Measurements from ENCODE around the gene PRKG1. TPM values are rescaled to one million over a fixed set of nuclear protein-coding genes. Genes with fewer than 3 reads are reported as not detected.

Gene PRKG1
- total and polyA plus RNA-seq, 2 donors (not counting 1 experiment from before 2014, with no cell fraction given), result 45.8 to 71.8 TPM

DNA sequence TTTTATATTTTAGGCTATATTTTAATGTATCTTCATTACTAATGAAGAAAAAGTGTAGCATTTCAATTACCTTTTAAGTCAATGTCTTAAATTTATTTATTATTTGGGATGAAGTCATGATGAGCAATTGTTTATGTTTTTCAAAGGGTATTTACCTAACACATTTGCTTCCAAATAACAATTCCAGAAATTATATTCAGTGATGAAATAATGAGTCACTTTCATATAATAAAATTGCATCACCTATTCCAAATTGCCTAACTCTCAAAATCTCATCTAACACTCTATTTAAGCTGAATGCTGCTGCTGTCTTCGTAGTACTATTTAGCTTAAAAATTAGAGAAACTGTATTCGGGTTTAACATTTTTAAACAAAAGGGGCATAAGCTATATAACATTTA is 97.7 kb downstream of the PRKG1 start:
- Histone ChIP-seq H3K4me2 (ENCODE audit: extremely low read depth, insufficient read depth, low read length) (no peak overlapping the region), H3K36me3 (ENCODE audit: control insufficient read depth, insufficient read depth, low read length) (no peaks in the 10 kb centered on the region), H3K27me3 (ENCODE audit: control insufficient read depth, insufficient read depth, low read length) (no peaks in the 10 kb centered on the region), H3K79me2 (ENCODE audit: control insufficient read depth, insufficient read depth, low read length) (no peaks in the 10 kb centered on the region), H4K20me1 (ENCODE audit: control insufficient read depth, extremely low read depth, insufficient read depth, low read length) (no peaks in the 10 kb centered on the region), H3K27ac (ENCODE audit: insufficient read depth, low read length) (no peak overlapping the region), H2AFZ (ENCODE audit: low read length) (no peak overlapping the region), H3K4me3 (replicated peaks in 1 of 4; ENCODE audit: control extremely low read depth in 1 of 4, insufficient read depth in 1 of 4, low read depth in 3 of 4, low read length in 4 of 4) (no peak overlapping the region), H3K9me3 (ENCODE audit: control insufficient read depth, insufficient read depth, low read depth, low read length) (no peaks in the 10 kb centered on the region), H3K4me1 (ENCODE audit: control insufficient read depth, extremely low read depth, insufficient read depth, low read length) (peaks cover 10% of the 10 kb centered on the region), H3K9ac (ENCODE audit: insufficient read depth, low read length) (no peak overlapping the region)
- no peak for TF ChIP-seq EZH2 (IDR thresholded peaks at IDR 0.05; ENCODE audit: low read length, missing control alignments)
- TF ChIP-seq, protein P1, sequence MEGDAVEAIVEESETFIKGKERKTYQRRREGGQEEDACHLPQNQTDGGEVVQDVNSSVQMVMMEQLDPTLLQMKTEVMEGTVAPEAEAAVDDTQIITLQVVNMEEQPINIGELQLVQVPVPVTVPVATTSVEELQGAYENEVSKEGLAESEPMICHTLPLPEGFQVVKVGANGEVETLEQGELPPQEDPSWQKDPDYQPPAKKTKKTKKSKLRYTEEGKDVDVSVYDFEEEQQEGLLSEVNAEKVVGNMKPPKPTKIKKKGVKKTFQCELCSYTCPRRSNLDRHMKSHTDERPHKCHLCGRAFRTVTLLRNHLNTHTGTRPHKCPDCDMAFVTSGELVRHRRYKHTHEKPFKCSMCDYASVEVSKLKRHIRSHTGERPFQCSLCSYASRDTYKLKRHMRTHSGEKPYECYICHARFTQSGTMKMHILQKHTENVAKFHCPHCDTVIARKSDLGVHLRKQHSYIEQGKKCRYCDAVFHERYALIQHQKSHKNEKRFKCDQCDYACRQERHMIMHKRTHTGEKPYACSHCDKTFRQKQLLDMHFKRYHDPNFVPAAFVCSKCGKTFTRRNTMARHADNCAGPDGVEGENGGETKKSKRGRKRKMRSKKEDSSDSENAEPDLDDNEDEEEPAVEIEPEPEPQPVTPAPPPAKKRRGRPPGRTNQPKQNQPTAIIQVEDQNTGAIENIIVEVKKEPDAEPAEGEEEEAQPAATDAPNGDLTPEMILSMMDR (conservative IDR thresholded peaks at IDR 0.05 in 1 of 2, IDR thresholded peaks at IDR 0.05 in 1 of 2; ENCODE audit: low read depth in 1 of 2, low read length in 2 of 2), result no peak
- DNase-seq (ENCODE audit: low read depth in 2 of 2), result peak in 1 of 2 donors; percentile 83

DNA sequence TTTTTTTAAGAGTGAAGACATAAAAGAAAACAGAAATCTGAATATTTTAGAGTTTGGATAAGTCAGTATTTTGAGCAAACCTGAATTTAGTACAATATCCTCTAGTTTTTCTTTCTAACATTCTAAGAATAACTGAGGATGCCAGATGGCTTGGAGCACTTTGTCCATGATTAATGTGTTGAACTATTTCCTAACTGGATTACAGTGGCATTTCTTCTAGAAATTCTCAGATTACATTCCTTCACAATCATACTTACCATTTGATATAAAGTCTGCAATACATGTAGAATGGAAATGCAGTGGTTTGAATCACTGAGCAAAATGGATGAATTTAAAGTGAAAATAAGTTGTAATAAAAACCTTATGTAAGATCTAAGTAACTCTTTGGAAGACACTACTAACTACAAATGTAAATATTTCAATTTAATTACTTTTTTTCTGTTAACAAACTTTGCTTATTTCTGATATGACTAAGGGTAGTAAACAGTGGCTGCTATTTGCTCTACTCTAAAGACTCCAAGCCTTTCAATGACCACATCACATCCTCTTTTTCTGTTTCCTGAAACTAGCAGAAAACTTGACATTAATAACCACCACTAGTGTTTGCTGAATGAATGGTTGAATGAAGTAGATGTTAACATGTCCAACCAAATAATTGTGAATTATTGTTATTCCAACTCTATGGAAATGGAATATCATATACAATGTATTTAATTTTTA is 102.8 kb downstream of the PRKG1 start:
- Histone ChIP-seq H3K4me2 (ENCODE audit: extremely low read depth, insufficient read depth, low read length) (peak overlapping the region; percentile 15), H3K9ac (ENCODE audit: insufficient read depth, low read length) (no peak overlapping the region), H3K36me3 (ENCODE audit: control insufficient read depth, insufficient read depth, low read length) (no peaks in the 10 kb centered on the region), H3K4me1 (ENCODE audit: control insufficient read depth, extremely low read depth, insufficient read depth, low read length) (peaks cover 4% of the 10 kb centered on the region), H4K20me1 (ENCODE audit: control insufficient read depth, extremely low read depth, insufficient read depth, low read length) (no peaks in the 10 kb centered on the region), H3K27me3 (ENCODE audit: control insufficient read depth, insufficient read depth, low read length) (no peaks in the 10 kb centered on the region), H3K27ac (ENCODE audit: insufficient read depth, low read length) (no peak overlapping the region), H3K4me3 (replicated peaks in 1 of 4; ENCODE audit: control extremely low read depth in 1 of 4, insufficient read depth in 1 of 4, low read depth in 3 of 4, low read length in 4 of 4) (no peak overlapping the region), H3K9me3 (ENCODE audit: control insufficient read depth, insufficient read depth, low read depth, low read length) (no peaks in the 10 kb centered on the region), H3K79me2 (ENCODE audit: control insufficient read depth, insufficient read depth, low read length) (no peaks in the 10 kb centered on the region), H2AFZ (ENCODE audit: low read length) (no peak overlapping the region)
- no peak for TF ChIP-seq EZH2 (IDR thresholded peaks at IDR 0.05; ENCODE audit: low read length, missing control alignments)
- TF ChIP-seq, protein P1 (conservative IDR thresholded peaks at IDR 0.05 in 1 of 2, IDR thresholded peaks at IDR 0.05 in 1 of 2; ENCODE audit: low read depth in 1 of 2, low read length in 2 of 2), result no peak
- DNase-seq (ENCODE audit: low read depth in 2 of 2), result peak; percentile 70 to 81

DNA sequence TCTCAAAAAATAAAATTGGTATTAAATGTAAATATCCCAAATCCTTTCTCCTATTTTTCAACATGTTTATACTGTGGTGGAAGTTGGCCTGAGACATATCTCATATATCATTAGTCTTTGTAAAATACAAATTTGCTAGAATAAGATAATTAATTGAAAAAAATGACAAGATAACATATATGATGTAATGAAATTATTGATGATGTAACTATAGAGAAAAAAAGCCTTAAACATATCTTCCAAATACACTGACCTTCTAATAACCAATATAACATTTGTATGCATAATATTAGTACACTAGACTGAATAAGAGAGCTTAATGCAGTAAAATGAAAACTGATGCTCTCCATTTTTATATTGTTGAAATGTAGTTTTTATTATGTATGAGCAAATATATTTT is 104.3 kb downstream of the PRKG1 start:
- Histone ChIP-seq H3K4me2 (ENCODE audit: extremely low read depth, insufficient read depth, low read length) (no peak overlapping the region), H3K4me3 (replicated peaks in 1 of 4; ENCODE audit: control extremely low read depth in 1 of 4, insufficient read depth in 1 of 4, low read depth in 3 of 4, low read length in 4 of 4) (no peak overlapping the region), H4K20me1 (ENCODE audit: control insufficient read depth, extremely low read depth, insufficient read depth, low read length) (no peaks in the 10 kb centered on the region), H3K27ac (ENCODE audit: insufficient read depth, low read length) (no peak overlapping the region), H3K27me3 (ENCODE audit: control insufficient read depth, insufficient read depth, low read length) (no peaks in the 10 kb centered on the region), H3K79me2 (ENCODE audit: control insufficient read depth, insufficient read depth, low read length) (no peaks in the 10 kb centered on the region), H3K36me3 (ENCODE audit: control insufficient read depth, insufficient read depth, low read length) (no peaks in the 10 kb centered on the region), H3K4me1 (ENCODE audit: control insufficient read depth, extremely low read depth, insufficient read depth, low read length) (peaks cover 4% of the 10 kb centered on the region), H3K9me3 (ENCODE audit: control insufficient read depth, insufficient read depth, low read depth, low read length) (no peaks in the 10 kb centered on the region), H2AFZ (ENCODE audit: low read length) (no peak overlapping the region), H3K9ac (ENCODE audit: insufficient read depth, low read length) (no peak overlapping the region)
- DNase-seq (ENCODE audit: low read depth in 2 of 2), result no peak
- TF ChIP-seq, protein P1 (conservative IDR thresholded peaks at IDR 0.05 in 1 of 2, IDR thresholded peaks at IDR 0.05 in 1 of 2; ENCODE audit: low read depth in 1 of 2, low read length in 2 of 2), result no peak
- no peak for TF ChIP-seq EZH2 (IDR thresholded peaks at IDR 0.05; ENCODE audit: low read length, missing control alignments)
